ENCODE data around the gene KRT27.

- TF ChIP-seq EZH2 (IDR thresholded peaks at IDR 0.05; ENCODE audit: low read length, unreplicated experiment) = no peak
- no peak for TF ChIP-seq CTCF (conservative IDR thresholded peaks at IDR 0.05; ENCODE audit: low read depth, low read length)
These were observed 18.6 kb downstream of the KRT27 start for GRCh38 chr17:40763752-40764151.

All from PC-3 (cell line).